Activated CD4-positive, CD25-positive, alpha-beta regulatory T cell treated with anti-CD3 and anti-CD28 coated beads, Interleukin-2, amount 50 U/mL, for 72 hours (primary cell): ENCODE data around the gene INTS13.
"Not testable (repeated sequence)": the region's sequence is repeated elsewhere in the genome, so short reads cannot be mapped to it uniquely, and the experiment has no call there.

Experiments
- DNase-seq: peaks from one replicate; pipeline ENCODE4 v3.0.0; 2021

Gene INTS13

DNA sequence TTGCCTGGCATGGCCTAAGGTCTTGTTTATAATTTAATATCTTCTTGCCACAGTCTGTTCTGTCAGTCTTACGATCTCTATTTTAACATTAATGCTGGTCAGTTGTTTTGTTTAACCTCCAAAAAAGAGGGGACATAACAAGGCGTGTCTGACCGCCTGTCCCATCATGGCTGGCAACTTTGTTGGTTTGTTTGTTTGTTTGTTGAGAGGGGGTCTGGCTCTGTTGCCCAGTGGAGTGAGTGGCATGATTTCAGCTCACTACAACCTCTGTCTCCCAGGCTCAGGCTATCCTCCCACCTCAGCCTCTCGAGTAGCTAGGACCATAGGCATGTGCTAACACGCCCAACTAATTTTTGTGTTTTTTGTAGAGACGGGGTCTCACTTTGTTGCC is 68.7 kb downstream of the INTS13 start:
- no peak for DNase-seq

DNA sequence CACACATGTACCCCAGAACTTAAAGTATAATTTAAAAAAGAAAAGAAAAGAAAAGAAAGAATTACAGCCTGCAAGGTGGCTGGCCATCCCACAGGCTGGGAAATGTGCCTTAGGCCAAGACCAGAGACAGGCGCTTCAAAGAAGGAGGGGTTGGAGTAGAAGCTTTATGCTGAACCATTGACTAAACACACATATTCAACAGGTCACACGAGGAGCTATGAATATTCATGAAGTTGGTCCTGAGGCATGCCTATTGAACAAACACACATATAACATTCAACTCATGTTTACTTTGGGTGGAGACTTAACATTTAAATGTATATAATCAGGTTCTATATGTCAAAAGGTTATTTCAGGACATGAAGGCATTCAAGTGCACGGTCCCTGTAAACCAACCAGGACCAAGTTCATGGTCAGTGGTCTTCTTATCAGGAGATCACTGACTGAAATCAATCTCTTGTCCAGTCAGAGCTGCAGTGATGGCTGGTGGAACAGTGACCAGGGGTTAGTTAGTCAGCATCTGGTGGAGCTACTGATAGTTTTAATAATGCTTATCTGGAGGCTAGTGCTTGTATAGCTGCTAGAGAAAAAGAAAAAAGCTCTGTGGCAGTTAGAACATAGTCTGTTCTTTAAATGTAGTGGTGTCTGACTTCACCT is 69.2 kb downstream of the INTS13 start:
- no peak for DNase-seq

DNA sequence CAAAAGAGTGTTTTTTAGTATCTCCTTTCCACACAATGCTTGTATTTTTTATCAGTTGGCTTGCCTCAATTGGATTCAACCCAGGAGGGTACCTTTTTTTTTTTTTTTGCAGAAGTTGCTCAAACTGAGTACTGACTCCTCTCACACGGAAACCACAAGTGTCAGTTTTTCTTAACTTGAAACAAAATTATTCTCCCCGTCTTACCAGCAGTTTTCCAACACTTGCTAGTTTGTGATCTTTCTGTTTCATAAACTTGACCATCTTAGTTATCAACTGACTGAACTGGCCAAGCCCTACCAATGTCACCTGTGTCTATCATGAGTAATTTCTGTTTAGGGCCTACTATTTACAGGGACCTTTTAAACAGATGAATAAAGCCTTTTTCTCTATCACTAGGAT is 70.7 kb downstream of the INTS13 start:
- no peak for DNase-seq

DNA sequence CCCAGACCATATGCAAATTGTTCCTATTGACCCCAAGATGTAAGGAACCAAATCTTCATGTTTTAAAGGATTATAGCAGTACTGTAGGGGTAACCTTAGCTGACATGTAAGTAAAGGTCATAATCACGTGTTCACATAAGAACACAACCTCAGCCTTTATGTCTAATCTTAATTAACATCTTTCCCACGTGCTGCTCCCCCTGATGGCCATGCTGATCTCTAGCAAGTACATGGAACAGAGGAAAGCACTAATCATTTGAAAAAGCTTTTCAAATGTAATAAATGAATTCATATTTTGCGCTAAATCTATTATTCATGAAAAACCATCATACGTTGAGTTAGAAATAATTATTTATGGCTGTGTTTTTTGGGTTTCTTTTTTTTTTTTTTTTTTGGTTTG is 74.3 kb downstream of the INTS13 start:
- DNase-seq: no peak

- not testable (repeated sequence) for DNase-seq
Observed at GRCh38 chr12:26862787-26863186, 75.0 kb downstream of the INTS13 start.

DNA sequence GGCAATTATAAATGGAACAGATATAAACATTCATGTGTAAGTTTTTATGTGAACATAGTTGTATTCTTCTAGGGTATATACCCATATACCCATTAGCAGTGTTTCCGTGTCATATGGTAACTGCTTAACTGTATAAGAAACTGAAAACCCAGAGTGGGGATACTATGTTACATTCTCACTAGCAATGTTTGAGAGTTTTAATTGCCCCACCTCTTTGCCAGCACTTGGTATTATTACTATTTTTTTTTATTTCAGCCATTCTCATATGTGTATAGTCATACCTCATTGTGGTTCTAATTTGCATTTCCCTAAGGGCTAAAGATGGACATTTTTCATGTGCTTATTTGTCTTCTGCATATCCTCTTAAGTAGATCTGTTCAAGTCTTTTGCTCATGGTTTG is 76.1 kb downstream of the INTS13 start:
- DNase-seq: no peak

DNA sequence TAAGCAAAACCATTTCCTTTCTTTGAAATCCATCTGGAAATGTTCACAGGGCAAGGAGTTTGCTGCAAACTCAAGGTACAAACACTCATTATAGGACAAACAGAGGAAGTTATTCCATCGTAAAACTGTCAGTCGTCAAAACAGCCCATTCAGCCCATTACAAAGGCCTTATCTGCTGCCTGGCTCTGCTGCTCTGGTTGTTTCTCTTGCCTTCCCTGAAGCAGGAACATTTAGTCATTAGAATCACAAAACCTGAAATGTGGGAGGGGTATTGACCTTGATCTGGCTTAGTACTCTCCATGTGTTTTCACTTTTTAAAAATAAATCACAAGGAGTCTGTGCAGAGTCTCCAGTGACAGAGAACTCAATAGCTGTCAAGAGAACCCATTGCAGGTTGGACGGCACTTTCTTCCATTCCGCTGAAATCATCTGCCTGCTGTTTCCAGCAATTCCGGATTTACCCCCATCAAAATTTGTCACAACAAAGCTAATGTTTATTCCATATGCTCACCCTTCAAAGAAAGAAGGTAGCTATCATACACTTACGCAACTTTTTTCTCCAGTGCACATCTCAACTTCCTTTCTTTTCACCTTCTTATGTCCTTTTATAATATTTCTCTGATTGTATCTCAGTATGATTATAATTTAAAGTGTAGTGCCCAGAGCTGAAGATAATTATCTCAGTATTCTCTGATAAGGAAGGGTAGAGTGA is 80.2 kb downstream of the INTS13 start:
- DNase-seq: no peak

DNA sequence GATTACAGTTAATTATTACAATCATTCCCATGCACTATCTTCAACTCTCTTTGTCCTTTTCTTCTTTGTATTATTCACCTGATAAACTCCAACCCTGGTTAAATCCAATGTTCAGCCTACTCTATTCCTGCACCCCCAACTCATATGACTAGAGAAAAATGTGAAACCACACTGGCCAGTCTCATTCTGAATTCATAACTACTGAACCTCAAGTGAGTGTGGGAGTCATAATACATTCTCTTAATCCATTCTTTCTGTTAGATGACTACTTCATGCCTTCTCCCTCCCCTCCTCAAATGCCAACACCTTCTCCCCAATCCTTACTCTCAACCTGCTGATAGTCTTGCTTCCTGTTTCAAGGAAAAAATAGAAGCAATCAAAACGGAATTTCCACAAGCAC is 82.4 kb downstream of the INTS13 start:
- no peak for DNase-seq
